Tibial nerve (tissue), 4 donors: Measurements from ENCODE around the gene GPR25. TPM values are rescaled to one million over a fixed set of nuclear protein-coding genes. Genes with fewer than 3 reads are reported as not detected.

Experiments
- DNase-seq, 2 donors: peaks; one replicate each; pipeline ENCODE4 v3.0.0-alpha.2; 2019; ENCODE audit warnings: low spot score in 2 of 2
- H3K27ac ChIP-seq, 4 donors: fragments of 200-600 bp; sonication (generic) in 3 of 4; one replicate each; pipeline ENCODE4 v1.5.1; 2017 to 2019; ENCODE audit warnings: mild to moderate bottlenecking in 1 of 4
- H3K27me3 ChIP-seq, 2 donors: fragments of 200-600 bp; sonication (generic) in 1 of 2; one replicate each; pipeline versions ENCODE4 v1.5.1 to v1.6.0; 2017 to 2019
- H3K36me3 ChIP-seq, 3 donors: fragments of 200-600 bp; sonication (generic); one replicate each; pipeline ENCODE4 v1.5.1; 2018 to 2019
- H3K4me1 ChIP-seq, 4 donors: fragments of 200-600 bp; sonication (generic) in 3 of 4; one replicate each; pipeline ENCODE4 v1.5.1; 2017 to 2019
- H3K4me3 ChIP-seq, 4 donors: fragments of 200-600 bp; sonication (generic) in 3 of 4; one replicate each; pipeline ENCODE4 v1.5.1; 2017 to 2019; ENCODE audit warnings: mild to moderate bottlenecking in 1 of 4, moderate library complexity in 1 of 4
- H3K9me3 ChIP-seq, 4 donors: fragments of 200-600 bp; sonication (generic) in 3 of 4; one replicate each; pipeline ENCODE4 v1.5.1; 2017 to 2019
- EP300 ChIP-seq, 2 donors: sonication (generic); formaldehyde crosslinking; IDR thresholded peaks; one replicate each; pipeline ENCODE4 v1.6.1; 2017; ENCODE audit warnings: antibody characterized with exemption in 2 of 2, mild to moderate bottlenecking in 1 of 2
- POLR2A ChIP-seq, 2 donors: fragments of 450-650 bp; IDR thresholded peaks; one replicate each; pipeline ENCODE4 v1.6.1; 2017; ENCODE audit warnings: antibody characterized with exemption in 2 of 2, mild to moderate bottlenecking in 2 of 2, moderate library complexity in 2 of 2
- WGBS, 2 donors: methylation state at CpG; one replicate each; pipeline ENCODE4 v1.1.5; 2018; 5-methylcytosine and 5-hydroxymethylcytosine counted together
- total RNA-seq, 4 donors: library from RNA; depleted of rRNA; stranded (reverse); fragments of >200 nt; gene quantifications; one replicate each; pipeline ENCODE4 v1.1.0, GENCODE V29; 2016
- TF ChIP-seq, protein P1 (sequence below), 5 experiments: fragments of 200-600 bp in 3 of 5; fragments of 450-650 bp in 2 of 5; sonication (generic) in 3 of 5; IDR thresholded peaks; one replicate each; pipeline ENCODE4 v1.5.1; 2016 to 2019; ENCODE audit warnings: antibody characterized with exemption in 5 of 5, mild to moderate bottlenecking in 3 of 5, moderate library complexity in 2 of 5

GPR25 gene
- total RNA-seq, 4 donors from 2014 or later, result not detected

DNA sequence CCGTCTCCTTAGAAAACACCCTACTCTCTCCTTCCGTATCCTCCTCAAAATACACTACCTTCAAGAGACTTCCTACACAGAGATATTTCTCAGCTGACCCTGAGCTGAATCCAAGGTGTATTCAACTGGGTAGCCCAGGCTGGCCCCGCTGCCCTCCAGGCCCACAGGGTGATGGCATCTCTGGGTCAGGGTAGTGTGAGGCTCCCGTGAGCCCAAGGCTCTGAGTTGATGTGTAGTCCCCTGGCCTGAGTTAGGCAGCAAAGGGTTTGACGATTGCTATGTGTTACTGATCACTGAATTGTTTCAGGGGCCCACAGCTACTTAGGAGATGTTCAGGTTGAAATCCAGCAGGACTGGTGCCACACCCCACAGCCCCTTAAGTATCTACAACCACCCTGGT, 28.6 kb downstream of the GPR25 start:
- no peaks in the 10 kb centered on the region for H3K4me1 ChIP-seq
- no peak overlapping the region for H3K27ac ChIP-seq
- H3K36me3 ChIP-seq, result no peaks in the 10 kb centered on the region
- H3K4me3 ChIP-seq, result no peak overlapping the region
- WGBS, 2 donors, result 90 to 92% methylated on average over 5 of the region's 5 CpGs
- H3K9me3 ChIP-seq, result no peaks in the 10 kb centered on the region
- no peak for DNase-seq
- TF ChIP-seq EP300 (IDR thresholded peaks at IDR 0.05) (no peak), POLR2A (IDR thresholded peaks at IDR 0.05) (no peak)
- TF ChIP-seq, protein P1, sequence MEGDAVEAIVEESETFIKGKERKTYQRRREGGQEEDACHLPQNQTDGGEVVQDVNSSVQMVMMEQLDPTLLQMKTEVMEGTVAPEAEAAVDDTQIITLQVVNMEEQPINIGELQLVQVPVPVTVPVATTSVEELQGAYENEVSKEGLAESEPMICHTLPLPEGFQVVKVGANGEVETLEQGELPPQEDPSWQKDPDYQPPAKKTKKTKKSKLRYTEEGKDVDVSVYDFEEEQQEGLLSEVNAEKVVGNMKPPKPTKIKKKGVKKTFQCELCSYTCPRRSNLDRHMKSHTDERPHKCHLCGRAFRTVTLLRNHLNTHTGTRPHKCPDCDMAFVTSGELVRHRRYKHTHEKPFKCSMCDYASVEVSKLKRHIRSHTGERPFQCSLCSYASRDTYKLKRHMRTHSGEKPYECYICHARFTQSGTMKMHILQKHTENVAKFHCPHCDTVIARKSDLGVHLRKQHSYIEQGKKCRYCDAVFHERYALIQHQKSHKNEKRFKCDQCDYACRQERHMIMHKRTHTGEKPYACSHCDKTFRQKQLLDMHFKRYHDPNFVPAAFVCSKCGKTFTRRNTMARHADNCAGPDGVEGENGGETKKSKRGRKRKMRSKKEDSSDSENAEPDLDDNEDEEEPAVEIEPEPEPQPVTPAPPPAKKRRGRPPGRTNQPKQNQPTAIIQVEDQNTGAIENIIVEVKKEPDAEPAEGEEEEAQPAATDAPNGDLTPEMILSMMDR (IDR thresholded peaks at IDR 0.05), result no peak
- H3K27me3 ChIP-seq, result peaks cover 0 to 3% of the 10 kb centered on the region in 2 donors

DNA sequence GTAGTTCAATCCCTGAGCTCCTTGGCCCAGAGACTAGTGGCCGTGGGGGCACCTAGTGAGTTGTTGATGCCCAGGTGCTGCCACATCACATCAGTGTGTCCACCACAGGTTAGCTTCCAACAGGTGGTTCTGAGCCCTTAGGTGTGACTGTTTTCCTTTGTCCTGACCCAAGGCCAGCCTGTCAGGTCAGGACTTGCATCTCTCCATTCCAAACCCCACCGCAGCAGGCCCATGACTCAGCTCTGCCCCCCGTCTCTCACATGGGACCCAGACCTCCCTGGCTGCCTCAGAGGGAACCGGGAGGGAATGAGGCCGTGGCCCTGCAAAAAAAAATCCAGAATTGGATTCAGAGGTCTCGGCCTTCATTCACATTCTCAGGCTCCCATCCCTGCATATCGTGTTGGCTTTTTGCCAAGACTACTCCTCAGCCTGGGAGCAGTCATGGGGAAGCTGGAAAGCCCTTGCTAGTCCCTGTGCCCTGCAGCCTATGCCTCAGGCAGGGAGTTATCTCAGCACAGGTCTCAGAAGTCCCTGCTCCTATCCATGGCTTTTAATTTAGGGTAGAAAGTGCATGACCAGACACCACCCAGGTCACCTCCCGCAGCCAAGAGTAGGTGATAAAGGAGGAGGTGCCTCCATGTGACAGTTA, 29.1 kb downstream of the GPR25 start:
- no peaks in the 10 kb centered on the region for H3K4me1 ChIP-seq
- H3K9me3 ChIP-seq, result no peaks in the 10 kb centered on the region
- H3K27me3 ChIP-seq, result peaks cover 0 to 3% of the 10 kb centered on the region in 2 donors
- no peak overlapping the region for H3K4me3 ChIP-seq
- TF ChIP-seq, protein P1 (IDR thresholded peaks at IDR 0.05), result no peak
- TF ChIP-seq POLR2A (IDR thresholded peaks at IDR 0.05) (no peak), EP300 (IDR thresholded peaks at IDR 0.05) (no peak)
- no peak for DNase-seq
- H3K36me3 ChIP-seq, result no peaks in the 10 kb centered on the region
- H3K27ac ChIP-seq, result no peak overlapping the region
- 52 to 62% methylated on average over 7 to 8 of the region's 8 CpGs for WGBS, 2 donors

GRCh38 chr1:200903793-200904192, 31.0 kb downstream of the GPR25 start:
- Histone ChIP-seq H3K4me1 (peaks cover 0 to 3% (median 0%) of the 10 kb centered on the region in 4 donors), H3K4me3 (no peak overlapping the region), H3K27ac (no peak overlapping the region), H3K36me3 (no peaks in the 10 kb centered on the region), H3K9me3 (no peaks in the 10 kb centered on the region), H3K27me3 (no peaks in the 10 kb centered on the region)
- WGBS, 2 donors, result 94 to 95% methylated on average over 5 of the region's 5 CpGs
- TF ChIP-seq POLR2A (IDR thresholded peaks at IDR 0.05) (no peak), EP300 (IDR thresholded peaks at IDR 0.05) (no peak)
- TF ChIP-seq, protein P1 (IDR thresholded peaks at IDR 0.05), result no peak
- DNase-seq, result no peak

- Histone ChIP-seq H3K4me1 (peaks cover 0 to 3% (median 0%) of the 10 kb centered on the region in 4 donors), H3K9me3 (no peaks in the 10 kb centered on the region), H3K4me3 (no peak overlapping the region), H3K27ac (no peak overlapping the region), H3K27me3 (no peaks in the 10 kb centered on the region), H3K36me3 (no peaks in the 10 kb centered on the region)
- no peak for TF ChIP-seq EP300 (IDR thresholded peaks at IDR 0.05)
- TF ChIP-seq, protein P1 (IDR thresholded peaks at IDR 0.05), result no peak
- no peak for TF ChIP-seq POLR2A (IDR thresholded peaks at IDR 0.05)
- DNase-seq, result no peak
These were observed 32.0 kb downstream of the GPR25 start for GRCh38 chr1:200904772-200905171.

GRCh38 chr1:200905411-200906052, 32.8 kb downstream of the GPR25 start:
- Histone ChIP-seq H3K4me3 (no peak overlapping the region), H3K4me1 (peaks cover 0 to 3% (median 0%) of the 10 kb centered on the region in 4 donors), H3K9me3 (no peaks in the 10 kb centered on the region), H3K36me3 (no peaks in the 10 kb centered on the region), H3K27me3 (no peaks in the 10 kb centered on the region), H3K27ac (no peak overlapping the region)
- no peak for DNase-seq
- TF ChIP-seq EP300 (IDR thresholded peaks at IDR 0.05) (no peak), POLR2A (IDR thresholded peaks at IDR 0.05) (no peak)
- TF ChIP-seq, protein P1 (IDR thresholded peaks at IDR 0.05), result no peak
- WGBS, 2 donors, result 57 to 68% methylated on average over 4 of the region's 4 CpGs
